OCI-LY1 (cell line): ENCODE measurements around the gene KREMEN2.

Source experiments
- CTCF ChIP-seq: fragments of 200-600 bp; sonication (generic), shearing (Covaris generic); IDR thresholded peaks from 2 replicates; pipeline ENCODE4 v1.5.1; 2017; ENCODE audit warnings: mild to moderate bottlenecking, antibody characterized with exemption, low read length, moderate library complexity, mixed read lengths
- EZH2 ChIP-seq: fragments of 200-600 bp; sonication (generic), shearing (Covaris generic); IDR thresholded peaks from 2 replicates; pipeline ENCODE4 v1.8.0; 2017; ENCODE audit warnings: borderline replicate concordance, mixed run types, mild to moderate bottlenecking, antibody characterized with exemption, low read length, moderate library complexity, mixed read lengths

DNA sequence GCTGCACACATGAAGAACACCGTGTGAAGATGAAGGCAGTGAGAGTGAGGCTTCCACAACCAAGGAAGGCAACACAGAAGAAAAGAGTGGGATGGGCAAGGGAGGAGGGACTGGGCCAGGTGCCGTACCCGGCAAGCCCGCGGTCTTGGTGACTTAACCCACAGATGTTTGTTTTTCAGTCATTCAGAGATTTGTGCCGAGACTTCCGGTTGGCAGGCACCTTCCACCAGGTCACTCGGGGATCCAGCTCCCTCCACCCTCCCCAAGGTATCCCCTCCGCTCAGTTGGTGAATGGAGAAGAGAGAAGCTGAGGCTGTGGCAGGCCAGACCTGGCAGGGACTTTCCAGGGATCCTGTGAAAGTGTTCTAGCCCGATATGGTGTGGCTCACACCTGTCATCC is 4.9 kb upstream of the KREMEN2 start:
- TF ChIP-seq EZH2 (no peak), CTCF (no peak)
